NB4 (cell line): ENCODE data around the gene EAF2.

Experiments
- DNase-seq: peaks from one replicate; pipeline ENCODE4 v3.0.0; 2010; ENCODE audit warnings: low read depth
- H3K4me3 ChIP-seq: one replicate; pipeline ENCODE4 v1.5.1; 2011; ENCODE audit warnings: mild to moderate bottlenecking, low read depth, low read length, moderate library complexity
- MYC ChIP-seq: IDR thresholded peaks from 2 replicates; pipeline ENCODE4 v1.6.1; 2011; ENCODE audit warnings: low read depth, low read length
- POLR2A ChIP-seq: IDR thresholded peaks from 2 replicates; pipeline ENCODE4 v1.6.1; 2011; ENCODE audit warnings: mild to moderate bottlenecking; ENCODE audit not compliant: insufficient read length; ENCODE audit errors: extremely low read depth
- TF ChIP-seq, protein P1 (sequence below): IDR thresholded peaks from 2 replicates; pipeline ENCODE4 v1.6.1; 2011; ENCODE audit warnings: low read depth, low read length
- TF ChIP-seq, protein P2 (sequence below): IDR thresholded peaks from one replicate; pipeline ENCODE4 v1.5.1; 2012; ENCODE audit warnings: low read depth, low read length

The EAF2 gene

DNA sequence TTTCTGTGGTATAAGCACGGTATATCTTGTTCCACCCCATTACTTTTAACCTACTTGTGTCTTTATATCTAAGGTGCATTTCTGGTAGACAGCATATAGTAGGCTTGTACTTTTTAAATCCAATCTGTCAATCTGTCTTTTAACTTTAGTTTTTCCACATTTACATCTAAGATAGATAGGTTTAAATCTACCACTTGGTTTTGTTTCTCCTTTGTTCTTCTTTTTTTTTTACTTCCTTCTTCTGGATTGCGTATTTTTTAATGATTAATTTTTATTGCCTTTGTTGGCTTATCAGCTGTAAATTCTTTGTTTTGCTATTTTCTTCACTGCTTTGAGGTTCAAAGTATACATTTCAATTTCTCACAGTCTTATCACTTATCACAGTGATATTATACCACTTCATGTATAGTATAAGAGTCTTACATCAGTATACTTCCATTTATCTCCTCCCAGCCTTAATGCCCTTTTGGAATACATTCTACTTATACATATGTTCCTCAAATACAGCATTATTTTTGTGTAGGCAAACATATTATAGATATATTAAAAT, 31.2 kb upstream of the EAF2 start:
- no peak overlapping the region for H3K4me3 ChIP-seq
- no peak for DNase-seq
- no peak for TF ChIP-seq MYC
- TF ChIP-seq, protein P1, sequence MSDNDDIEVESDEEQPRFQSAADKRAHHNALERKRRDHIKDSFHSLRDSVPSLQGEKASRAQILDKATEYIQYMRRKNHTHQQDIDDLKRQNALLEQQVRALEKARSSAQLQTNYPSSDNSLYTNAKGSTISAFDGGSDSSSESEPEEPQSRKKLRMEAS: no peak
- TF ChIP-seq POLR2A: no peak
- TF ChIP-seq, protein P2, sequence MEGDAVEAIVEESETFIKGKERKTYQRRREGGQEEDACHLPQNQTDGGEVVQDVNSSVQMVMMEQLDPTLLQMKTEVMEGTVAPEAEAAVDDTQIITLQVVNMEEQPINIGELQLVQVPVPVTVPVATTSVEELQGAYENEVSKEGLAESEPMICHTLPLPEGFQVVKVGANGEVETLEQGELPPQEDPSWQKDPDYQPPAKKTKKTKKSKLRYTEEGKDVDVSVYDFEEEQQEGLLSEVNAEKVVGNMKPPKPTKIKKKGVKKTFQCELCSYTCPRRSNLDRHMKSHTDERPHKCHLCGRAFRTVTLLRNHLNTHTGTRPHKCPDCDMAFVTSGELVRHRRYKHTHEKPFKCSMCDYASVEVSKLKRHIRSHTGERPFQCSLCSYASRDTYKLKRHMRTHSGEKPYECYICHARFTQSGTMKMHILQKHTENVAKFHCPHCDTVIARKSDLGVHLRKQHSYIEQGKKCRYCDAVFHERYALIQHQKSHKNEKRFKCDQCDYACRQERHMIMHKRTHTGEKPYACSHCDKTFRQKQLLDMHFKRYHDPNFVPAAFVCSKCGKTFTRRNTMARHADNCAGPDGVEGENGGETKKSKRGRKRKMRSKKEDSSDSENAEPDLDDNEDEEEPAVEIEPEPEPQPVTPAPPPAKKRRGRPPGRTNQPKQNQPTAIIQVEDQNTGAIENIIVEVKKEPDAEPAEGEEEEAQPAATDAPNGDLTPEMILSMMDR: no peak

DNA sequence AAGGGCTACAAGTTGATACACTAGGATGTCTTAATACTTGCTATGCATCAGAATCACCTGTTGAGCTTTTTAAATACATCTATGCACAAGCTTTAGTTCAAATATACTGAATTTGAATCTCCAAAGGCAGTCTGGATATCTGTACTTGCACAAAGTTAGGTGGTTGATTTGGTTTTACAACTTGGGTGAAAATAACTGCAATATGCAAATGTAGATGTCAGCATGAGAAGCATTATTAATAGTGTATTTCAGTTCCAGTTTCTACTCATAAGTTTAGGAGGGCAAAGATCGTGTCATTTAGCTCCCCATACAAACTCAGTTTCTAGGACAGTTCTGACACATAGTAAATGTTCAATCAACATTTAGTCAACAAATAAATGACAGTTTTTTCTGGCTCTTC, 25.8 kb upstream of the EAF2 start:
- no peak for DNase-seq
- no peak overlapping the region for H3K4me3 ChIP-seq
- TF ChIP-seq MYC (no peak), POLR2A (no peak)
- TF ChIP-seq, protein P2: no peak
- TF ChIP-seq, protein P1: no peak

DNA sequence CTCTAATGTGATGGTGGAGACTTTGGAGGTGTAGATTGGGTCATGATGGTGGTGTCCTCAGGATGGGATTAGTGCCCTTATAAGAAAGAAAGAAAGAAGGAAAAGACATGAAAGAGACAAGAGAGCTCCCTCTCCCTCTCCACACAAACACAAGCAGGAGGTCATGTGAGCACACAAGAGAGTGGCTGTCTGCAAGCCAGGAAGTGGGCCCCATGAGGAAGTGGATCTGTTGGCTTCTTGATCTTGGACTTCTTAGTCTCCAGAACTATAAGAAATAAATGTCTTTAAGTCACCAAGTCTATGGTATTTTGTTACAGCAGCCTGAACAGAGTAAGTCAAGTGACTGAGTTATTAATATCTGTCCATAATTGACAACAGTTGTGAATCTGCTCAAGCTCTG, 17.3 kb upstream of the EAF2 start:
- H3K4me3 ChIP-seq: no peak overlapping the region
- TF ChIP-seq, protein P2: no peak
- TF ChIP-seq MYC: no peak
- TF ChIP-seq, protein P1: no peak
- no peak for TF ChIP-seq POLR2A
- peak; percentile 43 for DNase-seq

DNA sequence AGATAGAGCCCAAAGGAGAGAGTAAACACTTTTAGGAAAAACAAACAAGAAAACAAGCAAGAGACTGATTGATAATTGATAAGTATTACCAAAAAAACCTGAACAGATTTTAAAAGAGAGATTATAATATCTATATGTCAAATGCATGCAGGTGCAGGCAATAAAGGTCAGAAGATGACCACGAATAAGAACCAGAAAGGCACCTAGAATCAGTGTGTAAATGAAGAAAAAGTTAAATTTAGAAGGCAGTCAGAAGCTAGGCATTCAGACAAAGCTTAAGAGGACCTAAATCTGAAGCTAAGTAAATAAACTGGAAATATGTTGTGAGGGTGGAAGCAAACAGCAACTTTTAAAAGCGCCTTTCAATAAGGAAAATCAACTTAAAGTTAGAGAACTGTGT, 16.4 kb upstream of the EAF2 start:
- TF ChIP-seq MYC (no peak), POLR2A (no peak)
- TF ChIP-seq, protein P1: no peak
- TF ChIP-seq, protein P2: no peak
- H3K4me3 ChIP-seq: no peak overlapping the region
- DNase-seq: no peak

DNA sequence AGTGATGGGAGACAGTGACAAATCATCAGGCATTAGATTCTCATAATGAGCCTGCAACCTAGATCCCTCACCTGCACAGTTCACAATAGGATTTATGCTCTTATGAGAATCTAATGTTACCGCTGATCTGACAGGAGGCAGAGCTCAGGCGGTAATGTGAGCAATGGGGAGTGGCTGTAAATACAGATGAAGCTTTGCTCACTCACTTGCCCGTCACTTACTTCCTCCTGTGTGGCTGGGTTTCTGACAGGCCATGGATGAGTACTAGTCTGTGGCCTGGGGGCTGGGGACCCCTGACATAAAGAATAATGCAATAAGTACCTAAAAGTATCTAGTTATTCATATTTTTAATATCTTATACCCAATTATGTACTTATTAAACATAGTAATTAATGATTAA, 15.8 kb upstream of the EAF2 start:
- no peak overlapping the region for H3K4me3 ChIP-seq
- TF ChIP-seq, protein P1: no peak
- no peak for DNase-seq

DNA sequence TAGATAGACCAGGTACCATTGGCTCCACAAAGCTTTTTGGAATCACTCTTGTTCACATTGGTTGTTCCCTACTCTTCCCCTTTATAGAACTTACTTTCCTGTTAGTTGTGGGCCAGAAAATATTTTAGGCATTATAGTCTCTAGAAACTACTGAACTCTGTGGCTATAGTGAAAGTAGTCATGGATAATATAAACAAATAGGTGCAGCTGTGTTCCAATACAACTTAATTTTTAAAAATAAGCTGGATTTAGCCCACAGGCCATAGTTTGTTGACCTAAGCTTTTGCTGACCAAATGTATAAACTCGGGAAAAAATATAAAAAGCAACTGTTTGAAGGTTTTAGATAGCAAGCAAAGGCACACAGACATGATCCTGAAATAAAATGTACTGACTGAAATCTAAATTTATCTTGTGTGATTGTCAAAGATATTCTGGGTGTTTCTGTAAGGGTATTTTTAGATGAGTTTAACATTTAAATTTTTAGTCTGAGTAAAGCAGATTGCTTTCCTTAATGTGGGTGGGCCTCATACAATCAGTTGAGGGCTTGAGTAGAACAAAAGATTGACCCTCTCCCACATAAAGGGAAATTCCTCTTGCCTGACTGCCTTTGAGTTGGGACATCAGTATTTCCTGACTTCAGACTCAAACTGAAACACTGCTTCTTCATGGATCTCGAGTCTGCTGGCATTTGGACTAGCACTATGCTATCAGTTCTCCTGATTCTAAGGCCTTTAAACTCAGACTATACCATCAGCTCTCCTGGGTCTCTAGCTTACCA, 13.4 kb upstream of the EAF2 start:
- no peak for DNase-seq
- TF ChIP-seq, protein P1: no peak
- TF ChIP-seq MYC (no peak), POLR2A (no peak)
- TF ChIP-seq, protein P2: no peak
- no peak overlapping the region for H3K4me3 ChIP-seq
